Measurements from ENCODE around the gene SOWAHC.
A peak's percentile ranks its signal among the peaks of the same experiment; 100 is the strongest.

SOWAHC gene

GRCh38 chr2:109648041-109648527 is 33.9 kb downstream of the SOWAHC start:
- DNase-seq: no peak

- no peak for DNase-seq
Observed at GRCh38 chr2:109649736-109650695, 35.9 kb downstream of the SOWAHC start.

GRCh38 chr2:109654326-109655050 is 40.3 kb downstream of the SOWAHC start:
- DNase-seq: no peak

GRCh38 chr2:109655287-109655686 is 41.1 kb downstream of the SOWAHC start:
- no peak for DNase-seq

- no peak for DNase-seq
Observed at GRCh38 chr2:109659396-109660045, 45.4 kb downstream of the SOWAHC start.

GRCh38 chr2:109660046-109660860 is 46.1 kb downstream of the SOWAHC start:
- no peak for DNase-seq

GRCh38 chr2:109662889-109663288 is 48.7 kb downstream of the SOWAHC start:
- peak in 1 of 2 donors; percentile 9 for DNase-seq

- no peak for DNase-seq
Observed at GRCh38 chr2:109663721-109664120, 49.6 kb downstream of the SOWAHC start.

- no peak for DNase-seq
Observed at GRCh38 chr2:109666466-109666865, 52.3 kb downstream of the SOWAHC start.
